Mucosa of gallbladder (tissue), 1 donor: ENCODE data around the gene ZNF445. TPM values are rescaled to one million over a fixed set of nuclear protein-coding genes. Genes with fewer than 3 reads are reported as not detected.
"Not testable (repeated sequence)": the region's sequence is repeated elsewhere in the genome, so short reads cannot be mapped to it uniquely, and the experiment has no call there.

Experiments used
- DNase-seq: peaks from one replicate; pipeline ENCODE4 v3.0.0-alpha.2; 2020; ENCODE audit warnings: low spot score
- total RNA-seq: library from RNA; stranded (reverse); gene quantifications from one replicate; pipeline ENCODE4 v1.2.1, GENCODE V29; 2021
- donor health status: DM: no; HTN: no; CAD: no.

ZNF445 gene
- total RNA-seq, 1 donor from 2014 or later, result 28.0 TPM

- no peak for DNase-seq
Observed at GRCh38 chr3:44398853-44399252, 78.6 kb downstream of the ZNF445 start.

GRCh38 chr3:44398271-44398670 is 79.2 kb downstream of the ZNF445 start:
- DNase-seq, result not testable (repeated sequence)

- DNase-seq, result no peak
Observed at GRCh38 chr3:44396200-44397171, 81.0 kb downstream of the ZNF445 start.

GRCh38 chr3:44395714-44396113 is 81.8 kb downstream of the ZNF445 start:
- no peak for DNase-seq

GRCh38 chr3:44392489-44392888 is 85.0 kb downstream of the ZNF445 start:
- DNase-seq, result no peak

GRCh38 chr3:44387404-44387803 is 90.1 kb downstream of the ZNF445 start:
- no peak for DNase-seq

Other genes with a start within 250 kb of the ZNF445 start
- not detected for gene TOPAZ1, start 235.8 kb downstream of the ZNF445 start, total RNA-seq
- gene TCAIM, start 138.9 kb downstream of the ZNF445 start, total RNA-seq, result 31.3 TPM
- gene ZKSCAN7, start 77.5 kb upstream of the ZNF445 start, total RNA-seq, result 6.4 TPM
- gene ZNF660, start 107.3 kb upstream of the ZNF445 start, total RNA-seq, result 5.6 TPM
- 17.5 TPM for gene ZNF197, start 147.4 kb upstream of the ZNF445 start, total RNA-seq
- 8.4 TPM for gene ZNF35, start 171.1 kb upstream of the ZNF445 start, total RNA-seq
- gene ZNF502, start 235.0 kb upstream of the ZNF445 start, total RNA-seq, result 5.5 TPM